ENCODE measurements around the gene TMX2. TPM values are rescaled to one million over a fixed set of nuclear protein-coding genes. Genes with fewer than 3 reads are reported as not detected.
"Not testable (repeated sequence)": the region's sequence is repeated elsewhere in the genome, so short reads cannot be mapped to it uniquely, and the experiment has no call there.

The TMX2 gene
- total RNA-seq, 1 donor from 2014 or later: 51.0 TPM

DNA sequence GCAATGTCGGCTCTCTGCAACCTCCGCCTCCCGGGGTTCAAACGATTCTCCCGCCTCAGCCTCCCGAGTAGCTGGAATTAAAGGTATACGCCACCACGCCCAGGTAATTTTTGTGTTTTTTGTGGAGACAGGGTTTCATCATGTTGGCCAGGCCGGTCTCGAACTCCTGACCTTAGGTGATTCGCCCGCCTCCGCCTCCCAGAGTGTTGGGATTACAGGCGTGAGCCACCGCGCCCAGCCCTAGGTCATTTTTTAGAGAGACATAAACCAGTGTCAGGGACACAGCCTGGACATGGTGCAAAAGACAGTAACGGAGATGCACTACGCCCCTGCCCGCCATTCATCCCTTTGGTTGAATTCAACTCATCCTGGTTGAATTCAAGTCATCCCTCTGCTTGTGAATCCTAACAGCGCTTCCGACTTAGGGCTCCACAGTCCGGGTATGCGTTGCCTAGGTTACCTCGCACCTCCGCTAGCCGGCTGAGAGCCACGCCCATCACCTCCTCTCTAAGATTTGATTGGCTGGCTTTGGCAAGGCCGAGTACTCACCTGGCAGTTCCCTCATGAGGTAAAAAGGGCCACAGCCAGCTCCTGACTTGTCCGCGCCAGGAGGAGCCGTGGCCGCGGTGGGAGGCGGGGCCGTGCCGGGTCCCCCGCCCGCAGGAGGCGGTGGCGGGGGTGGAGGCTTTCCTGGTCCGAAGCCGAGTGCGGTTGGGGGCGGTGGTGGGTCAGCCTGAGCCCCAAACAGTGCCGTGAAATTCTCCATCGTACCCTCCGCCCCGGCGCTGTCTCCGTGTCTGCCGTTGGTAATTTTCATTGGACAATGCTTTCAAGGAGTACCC lies 758 bp upstream of the TMX2 start, which contains the start of gene MED19:
TSS of gene MED19 (minus strand) at position 802 of the 842 bp plus-strand sequence. CDS start at position 766, 36 bp downstream.
- Mint-ChIP-seq H3K27ac (ENCODE audit: unreplicated experiment) (peak within 1 kb of the TSS; percentile 95), H3K9me3 (ENCODE audit: unreplicated experiment) (no peaks in the 10 kb centered on the region), H3K4me1 (ENCODE audit: unreplicated experiment) (peaks cover 25% of the 10 kb centered on the region), H3K4me3 (ENCODE audit: unreplicated experiment) (peak within 1 kb of the TSS; percentile 97), H3K27me3 (ENCODE audit: unreplicated experiment) (peaks cover 7% of the 10 kb centered on the region), H3K36me3 (ENCODE audit: low read depth, unreplicated experiment) (peaks cover 4% of the 10 kb centered on the region)
- TF ChIP-seq, protein P1, sequence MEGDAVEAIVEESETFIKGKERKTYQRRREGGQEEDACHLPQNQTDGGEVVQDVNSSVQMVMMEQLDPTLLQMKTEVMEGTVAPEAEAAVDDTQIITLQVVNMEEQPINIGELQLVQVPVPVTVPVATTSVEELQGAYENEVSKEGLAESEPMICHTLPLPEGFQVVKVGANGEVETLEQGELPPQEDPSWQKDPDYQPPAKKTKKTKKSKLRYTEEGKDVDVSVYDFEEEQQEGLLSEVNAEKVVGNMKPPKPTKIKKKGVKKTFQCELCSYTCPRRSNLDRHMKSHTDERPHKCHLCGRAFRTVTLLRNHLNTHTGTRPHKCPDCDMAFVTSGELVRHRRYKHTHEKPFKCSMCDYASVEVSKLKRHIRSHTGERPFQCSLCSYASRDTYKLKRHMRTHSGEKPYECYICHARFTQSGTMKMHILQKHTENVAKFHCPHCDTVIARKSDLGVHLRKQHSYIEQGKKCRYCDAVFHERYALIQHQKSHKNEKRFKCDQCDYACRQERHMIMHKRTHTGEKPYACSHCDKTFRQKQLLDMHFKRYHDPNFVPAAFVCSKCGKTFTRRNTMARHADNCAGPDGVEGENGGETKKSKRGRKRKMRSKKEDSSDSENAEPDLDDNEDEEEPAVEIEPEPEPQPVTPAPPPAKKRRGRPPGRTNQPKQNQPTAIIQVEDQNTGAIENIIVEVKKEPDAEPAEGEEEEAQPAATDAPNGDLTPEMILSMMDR (IDR thresholded peaks at IDR 0.05; ENCODE audit: unreplicated experiment): no peak
- peak; percentile 66 for DNase-seq (ENCODE audit: low spot score)

- peaks cover 25% of the 10 kb centered on the region for H3K4me1 Mint-ChIP-seq (ENCODE audit: unreplicated experiment)
These were observed 1.4 kb downstream of the TMX2 start for GRCh38 chr11:57713835-57714234.

DNA sequence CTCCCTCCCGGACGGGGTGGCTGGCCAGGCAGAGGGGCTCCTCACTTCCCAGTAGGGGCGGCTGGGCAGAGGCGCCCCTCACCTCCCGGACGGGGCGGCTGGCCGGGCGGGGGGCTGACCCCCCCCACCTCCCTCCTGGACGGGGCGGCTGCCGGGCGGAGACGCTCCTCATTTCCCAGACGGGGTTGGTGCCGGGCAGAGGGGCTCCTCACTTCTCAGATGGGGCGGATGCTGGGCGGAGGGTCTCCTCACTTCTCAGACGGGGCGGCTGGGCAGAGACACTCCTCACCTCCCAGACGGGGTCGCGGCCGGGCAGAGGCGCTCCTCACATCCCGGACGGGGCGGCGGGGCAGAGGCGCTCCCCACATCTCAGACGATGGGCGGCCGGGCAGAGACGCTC lies 4.3 kb downstream of the TMX2 start:
- not testable (repeated sequence) for H3K36me3 Mint-ChIP-seq (ENCODE audit: low read depth, unreplicated experiment); H3K27me3 Mint-ChIP-seq (ENCODE audit: unreplicated experiment); DNase-seq (ENCODE audit: low spot score); H3K27ac Mint-ChIP-seq (ENCODE audit: unreplicated experiment); H3K4me3 Mint-ChIP-seq (ENCODE audit: unreplicated experiment); H3K9me3 Mint-ChIP-seq (ENCODE audit: unreplicated experiment)
- H3K4me1 Mint-ChIP-seq (ENCODE audit: unreplicated experiment): peaks cover 17% of the 10 kb centered on the region

More at GRCh38 chr11:57713835-57714234, 1.4 kb downstream of the TMX2 start:
- TF ChIP-seq, protein P1 (IDR thresholded peaks at IDR 0.05; ENCODE audit: unreplicated experiment): no peak
- Mint-ChIP-seq H3K27ac (ENCODE audit: unreplicated experiment) (no peak overlapping the region), H3K27me3 (ENCODE audit: unreplicated experiment) (peaks cover 7% of the 10 kb centered on the region), H3K4me3 (ENCODE audit: unreplicated experiment) (peak overlapping the region; percentile 97), H3K36me3 (ENCODE audit: low read depth, unreplicated experiment) (peaks cover 10% of the 10 kb centered on the region), H3K9me3 (ENCODE audit: unreplicated experiment) (no peaks in the 10 kb centered on the region)
- DNase-seq (ENCODE audit: low spot score): no peak

DNA sequence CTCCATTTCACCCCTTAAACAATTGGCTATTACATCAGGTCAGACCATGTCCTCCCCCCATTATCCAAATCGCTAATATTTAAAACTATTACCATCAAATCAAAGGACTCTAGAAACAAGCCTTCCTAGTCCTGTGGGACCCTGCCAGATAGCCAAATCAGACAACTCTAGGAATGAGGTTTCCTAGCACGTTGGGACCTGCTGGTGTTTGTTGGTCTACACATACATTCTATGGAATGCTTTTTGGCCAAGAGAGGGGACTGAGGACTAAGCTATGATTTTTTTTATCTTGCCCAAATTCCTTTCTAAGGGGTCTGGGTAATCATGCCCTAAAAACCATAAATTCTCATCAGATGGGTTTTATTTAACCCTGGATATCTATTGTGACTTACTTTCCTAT lies 14.8 kb downstream of the TMX2 start:
- Mint-ChIP-seq H3K27ac (ENCODE audit: unreplicated experiment) (peak overlapping the region; percentile 49), H3K4me1 (ENCODE audit: unreplicated experiment) (peaks cover 18% of the 10 kb centered on the region), H3K4me3 (ENCODE audit: unreplicated experiment) (no peak overlapping the region), H3K36me3 (ENCODE audit: low read depth, unreplicated experiment) (no peaks in the 10 kb centered on the region), H3K9me3 (ENCODE audit: unreplicated experiment) (no peaks in the 10 kb centered on the region), H3K27me3 (ENCODE audit: unreplicated experiment) (peaks cover 9% of the 10 kb centered on the region)
- TF ChIP-seq, protein P1 (IDR thresholded peaks at IDR 0.05; ENCODE audit: unreplicated experiment): no peak
- DNase-seq (ENCODE audit: low spot score): no peak

DNA sequence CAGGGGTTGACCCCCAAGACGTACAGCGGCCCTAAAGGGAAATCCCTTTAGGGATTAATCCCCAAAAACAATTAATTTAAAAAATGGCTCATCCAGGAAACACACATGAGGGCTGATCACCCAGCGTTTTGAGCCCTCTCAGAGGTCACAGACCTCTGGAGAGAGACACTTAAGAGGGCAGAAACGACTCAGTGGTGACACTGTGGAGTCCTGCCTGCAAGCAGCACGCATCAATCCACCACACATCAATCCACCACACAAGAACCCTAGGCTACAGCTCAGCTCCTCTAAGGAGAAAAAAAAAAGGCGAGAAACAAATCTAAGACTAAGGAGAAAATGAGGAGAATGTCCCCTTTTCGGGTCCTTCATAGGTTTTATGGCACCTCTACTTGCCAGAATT lies 16.4 kb downstream of the TMX2 start:
- H3K4me1 Mint-ChIP-seq (ENCODE audit: unreplicated experiment): peaks cover 20% of the 10 kb centered on the region
- TF ChIP-seq, protein P1 (IDR thresholded peaks at IDR 0.05; ENCODE audit: unreplicated experiment): no peak
- H3K36me3 Mint-ChIP-seq (ENCODE audit: low read depth, unreplicated experiment): no peaks in the 10 kb centered on the region
- no peaks in the 10 kb centered on the region for H3K9me3 Mint-ChIP-seq (ENCODE audit: unreplicated experiment)
- no peak overlapping the region for H3K4me3 Mint-ChIP-seq (ENCODE audit: unreplicated experiment)
- no peak overlapping the region for H3K27ac Mint-ChIP-seq (ENCODE audit: unreplicated experiment)
- no peak for DNase-seq (ENCODE audit: low spot score)
- H3K27me3 Mint-ChIP-seq (ENCODE audit: unreplicated experiment): peaks cover 9% of the 10 kb centered on the region

Data from endothelial cell (in vitro differentiated cells).